Measurements from ENCODE around the gene MMP14. TPM values are rescaled to one million over a fixed set of nuclear protein-coding genes. Genes with fewer than 3 reads are reported as not detected.

Gene MMP14
- total RNA-seq, 1 experiment from 2014 or later = 17.8 TPM

GRCh38 chr14:22814373-22814772 is 22.0 kb upstream of the MMP14 start:
- Histone ChIP-seq H3K4me1 (ENCODE audit: control insufficient read depth in 1 of 2, insufficient read depth in 2 of 2, low read length in 2 of 2) (no peaks in the 10 kb centered on the region), H3K27ac (ENCODE audit: low read depth, low read length) (no peak overlapping the region), H2AFZ (ENCODE audit: low read depth, low read length, poor library complexity, severe bottlenecking) (no peak overlapping the region), H3K9ac (ENCODE audit: low read length) (no peak overlapping the region), H3K9me3 (ENCODE audit: control insufficient read depth in 1 of 2, insufficient read depth in 1 of 2, low read depth in 1 of 2, low read length in 2 of 2) (no peaks in the 10 kb centered on the region), H3K4me2 (ENCODE audit: low read length) (no peak overlapping the region), H3K27me3 (ENCODE audit: insufficient read depth, low read length) (no peaks in the 10 kb centered on the region), H3K79me2 (ENCODE audit: insufficient read depth, low read length) (no peaks in the 10 kb centered on the region), H4K20me1 (ENCODE audit: insufficient read depth) (no peaks in the 10 kb centered on the region), H3K4me3 (replicated peaks in 1 of 2; ENCODE audit: low read depth in 1 of 2, low read length in 2 of 2) (no peak overlapping the region), H3K36me3 (ENCODE audit: control insufficient read depth in 1 of 2, insufficient read depth in 2 of 2, low read length in 2 of 2) (no peaks in the 10 kb centered on the region), H3K9me2 (ENCODE audit: insufficient read depth) (no peaks in the 10 kb centered on the region)
- ATAC-seq (no peak), DNase-seq (ENCODE audit: low read depth, low spot score) (no peak)
- BruUV-seq (replicated peaks) = no TSS peak
- POLR2A ChIA-PET = interaction anchor here (1.5 kb wide), 1 partner anchor 8 kb away, joined by 6 read pairs; no protein-coding TSS in a partner anchor
- intact Hi-C loops (cut with micrococcal nuclease) = no loop called here
- TF ChIP-seq EZH2phosphoT487 (IDR thresholded peaks at IDR 0.05; ENCODE audit: borderline replicate concordance) = no peak
- no peak for TF ChIP-seq EZH2 (IDR thresholded peaks at IDR 0.05)
- CTCF ChIA-PET = interaction anchor here (0.9 kb wide), 1 partner anchor 9 kb away, joined by 3 read pairs; no protein-coding TSS in a partner anchor
- RAD21 ChIA-PET (ENCODE audit: low non-redundant PET in 1 of 2, low total read pairs in 2 of 2, uncharacterized antibody in 2 of 2, unreplicated experiment in 2 of 2) = no interaction called here

GRCh38 chr14:22814941-22815713 is 21.3 kb upstream of the MMP14 start, which contains the start of gene SLC7A7:
Gene SLC7A7 (minus strand): TSS chr14:22815435. CDS start chr14:22813398, 2,037 bp downstream.
- Histone ChIP-seq H3K9me3 (ENCODE audit: control insufficient read depth in 1 of 2, insufficient read depth in 1 of 2, low read depth in 1 of 2, low read length in 2 of 2) (no peaks in the 10 kb centered on the region), H3K36me3 (ENCODE audit: control insufficient read depth in 1 of 2, insufficient read depth in 2 of 2, low read length in 2 of 2) (no peaks in the 10 kb centered on the region), H3K9ac (ENCODE audit: low read length) (no peak within 1 kb of the TSS), H3K27me3 (ENCODE audit: insufficient read depth, low read length) (no peaks in the 10 kb centered on the region), H4K20me1 (ENCODE audit: insufficient read depth) (no peaks in the 10 kb centered on the region), H2AFZ (ENCODE audit: low read depth, low read length, poor library complexity, severe bottlenecking) (no peak within 1 kb of the TSS), H3K9me2 (ENCODE audit: insufficient read depth) (no peaks in the 10 kb centered on the region), H3K4me1 (ENCODE audit: control insufficient read depth in 1 of 2, insufficient read depth in 2 of 2, low read length in 2 of 2) (no peaks in the 10 kb centered on the region), H3K79me2 (ENCODE audit: insufficient read depth, low read length) (no peaks in the 10 kb centered on the region), H3K4me3 (replicated peaks in 1 of 2; ENCODE audit: low read depth in 1 of 2, low read length in 2 of 2) (no peak within 1 kb of the TSS), H3K4me2 (ENCODE audit: low read length) (no peak within 1 kb of the TSS), H3K27ac (ENCODE audit: low read depth, low read length) (no peak within 1 kb of the TSS)
- intact Hi-C loops (cut with micrococcal nuclease) = loop anchor here (5.0 kb wide), 1 partner anchor 158 kb away; no protein-coding TSS in a partner anchor
- ChIA-PET RAD21 (ENCODE audit: low non-redundant PET in 1 of 2, low total read pairs in 2 of 2, uncharacterized antibody in 2 of 2, unreplicated experiment in 2 of 2) (no interaction called here), CTCF (interaction anchor here (0.9 to 1.0 kb wide), 2 partner anchors 8 to 157 kb away, joined by 3 read pairs; no protein-coding TSS in a partner anchor), POLR2A (no interaction called here)
- ATAC-seq (no peak), DNase-seq (ENCODE audit: low read depth, low spot score) (no peak)
- TF ChIP-seq FOSL1 (IDR thresholded peaks at IDR 0.05; ENCODE audit: low read depth) = no peak
- TF ChIP-seq ZFX (IDR thresholded peaks at IDR 0.05) = no peak
- TF ChIP-seq EGR1 (IDR thresholded peaks at IDR 0.05; ENCODE audit: low read depth) = no peak
- TF ChIP-seq MAX (IDR thresholded peaks at IDR 0.05) = no peak
- no peak for TF ChIP-seq ELF1 (IDR thresholded peaks at IDR 0.05; ENCODE audit: borderline replicate concordance, low read depth)
- TF ChIP-seq EZH2phosphoT487 (IDR thresholded peaks at IDR 0.05; ENCODE audit: borderline replicate concordance) = no peak
- no peak for TF ChIP-seq TCF7L2 (IDR thresholded peaks at IDR 0.05; ENCODE audit: borderline replicate concordance, extremely low read depth, insufficient read depth, insufficient read length)
- TF ChIP-seq YY1 (IDR thresholded peaks at IDR 0.05; ENCODE audit: extremely low read depth, insufficient replicate concordance, low read depth, low read length) = no peak
- BruUV-seq (replicated peaks) = no TSS peak
